Endodermal cell (in vitro differentiated cells): ENCODE results near the gene TEX9. TPM values are rescaled to one million over a fixed set of nuclear protein-coding genes. Genes with fewer than 3 reads are reported as not detected.

Source experiments
- DNase-seq: peaks from one replicate; pipeline ENCODE4 v3.0.0-alpha.2; 2017
- H3K27ac ChIP-seq: 2 replicates; pipeline ENCODE4 v1.5.1; 2013; ENCODE audit warnings: mild to moderate bottlenecking, low read depth, low read length, moderate library complexity
- H3K27me3 ChIP-seq: 2 replicates; pipeline ENCODE4 v1.6.1; 2013; ENCODE audit warnings: mild to moderate bottlenecking, low read length, moderate library complexity; ENCODE audit not compliant: insufficient read depth, control insufficient read depth, poor library complexity, severe bottlenecking
- H3K36me3 ChIP-seq: 2 replicates; pipeline ENCODE4 v1.7.0; 2013; ENCODE audit warnings: mild to moderate bottlenecking, low read length, moderate library complexity; ENCODE audit not compliant: control insufficient read depth, insufficient read depth
- H3K4me1 ChIP-seq: one replicate; pipeline ENCODE4 v1.7.0; 2013; ENCODE audit warnings: low read length; ENCODE audit not compliant: control insufficient read depth, insufficient read depth
- H3K4me3 ChIP-seq: 2 replicates; pipeline ENCODE4 v1.5.1; 2013; ENCODE audit warnings: mild to moderate bottlenecking, low read length, moderate library complexity
- H3K9ac ChIP-seq: 2 replicates; pipeline ENCODE4 v1.6.1; 2013; ENCODE audit warnings: mild to moderate bottlenecking, low read length, moderate library complexity; ENCODE audit not compliant: poor library complexity, severe bottlenecking; ENCODE audit errors: extremely low read depth
- H3K9me3 ChIP-seq: 2 replicates; pipeline ENCODE4 v1.6.1; 2013; ENCODE audit warnings: mild to moderate bottlenecking, low read length, moderate library complexity; ENCODE audit not compliant: control insufficient read depth
- H3K27ac Mint-ChIP-seq: 2 replicates; pipeline ENCODE4 v1.8.0; 2020; ENCODE audit warnings: mixed read lengths
- H3K27me3 Mint-ChIP-seq: 2 replicates; pipeline ENCODE4 v1.8.0; 2021; ENCODE audit warnings: mild to moderate bottlenecking, mixed read lengths; ENCODE audit not compliant: insufficient read depth
- H3K36me3 Mint-ChIP-seq: 2 replicates; pipeline ENCODE4 v1.8.0; 2020; ENCODE audit warnings: low read depth, mixed read lengths
- H3K4me1 Mint-ChIP-seq: 2 replicates; pipeline ENCODE4 v1.8.0; 2020; ENCODE audit warnings: mixed read lengths
- H3K4me3 Mint-ChIP-seq: 2 replicates; pipeline ENCODE4 v1.8.0; 2020; ENCODE audit warnings: mild to moderate bottlenecking, moderate library complexity, mixed read lengths
- H3K9me3 Mint-ChIP-seq: 2 replicates; pipeline ENCODE4 v1.8.0; 2020; ENCODE audit warnings: mild to moderate bottlenecking, mixed read lengths
- WGBS, 2 experiments: methylation state at CpG; one replicate each; pipeline versions ENCODE4 v1.1.5 to v1.1.7; 2013; ENCODE audit warnings: missing lambda C conversion rate in 2 of 2, mixed read lengths in 1 of 2; ENCODE audit not compliant: insufficient coverage in 1 of 2, insufficient read length in 1 of 2; 5-methylcytosine and 5-hydroxymethylcytosine counted together
- total RNA-seq, 2 donors: library from RNA; stranded (reverse); fragmentation: NEBNext Ultra II Directional in 1 of 2; extraction: Animal tissue kit (Norgen Biotek cat#: 25700) in 1 of 2; gene quantifications; 2 replicates in 1 of 2; 3 replicates in 1 of 2; pipeline ENCODE4 v1.2.1, GENCODE V29; 2021
- TF ChIP-seq, protein P1 (sequence below): fragments of 200-600 bp; sonication (generic); conservative IDR thresholded peaks from 2 replicates; pipeline ENCODE4 v1.5.0; 2021; ENCODE audit warnings: antibody characterized with exemption, mild to moderate bottlenecking

Gene TEX9
- total RNA-seq, 2 donors from 2014 or later = 8.7 to 10.2 TPM

DNA sequence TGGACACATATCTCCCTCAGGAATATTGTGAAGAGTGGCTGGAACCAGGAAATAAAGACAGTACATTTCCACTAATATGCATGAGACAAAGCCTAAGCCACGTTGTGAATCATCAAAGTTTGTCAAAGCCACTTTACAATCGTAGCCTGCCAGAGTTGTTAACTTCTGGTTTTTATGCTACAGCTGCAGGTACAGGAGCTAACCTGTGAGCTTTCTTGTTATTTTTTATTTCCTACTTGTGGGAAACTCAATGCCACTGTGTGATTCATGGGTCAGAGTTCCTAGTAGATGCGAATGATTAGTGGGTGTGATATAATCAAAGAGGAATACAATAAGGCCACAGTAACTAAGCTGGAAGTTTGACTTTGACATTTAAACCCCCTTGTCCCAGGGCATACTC lies 44.4 kb upstream of the TEX9 start:
- no peak for DNase-seq
- Mint-ChIP-seq H3K27me3 (peaks cover 7% of the 10 kb centered on the region), H3K36me3 (no peaks in the 10 kb centered on the region), H3K27ac (no peak overlapping the region), H3K4me1 (no peaks in the 10 kb centered on the region), H3K4me3 (no peak overlapping the region), H3K9me3 (peaks cover 17% of the 10 kb centered on the region)
- TF ChIP-seq, protein P1, sequence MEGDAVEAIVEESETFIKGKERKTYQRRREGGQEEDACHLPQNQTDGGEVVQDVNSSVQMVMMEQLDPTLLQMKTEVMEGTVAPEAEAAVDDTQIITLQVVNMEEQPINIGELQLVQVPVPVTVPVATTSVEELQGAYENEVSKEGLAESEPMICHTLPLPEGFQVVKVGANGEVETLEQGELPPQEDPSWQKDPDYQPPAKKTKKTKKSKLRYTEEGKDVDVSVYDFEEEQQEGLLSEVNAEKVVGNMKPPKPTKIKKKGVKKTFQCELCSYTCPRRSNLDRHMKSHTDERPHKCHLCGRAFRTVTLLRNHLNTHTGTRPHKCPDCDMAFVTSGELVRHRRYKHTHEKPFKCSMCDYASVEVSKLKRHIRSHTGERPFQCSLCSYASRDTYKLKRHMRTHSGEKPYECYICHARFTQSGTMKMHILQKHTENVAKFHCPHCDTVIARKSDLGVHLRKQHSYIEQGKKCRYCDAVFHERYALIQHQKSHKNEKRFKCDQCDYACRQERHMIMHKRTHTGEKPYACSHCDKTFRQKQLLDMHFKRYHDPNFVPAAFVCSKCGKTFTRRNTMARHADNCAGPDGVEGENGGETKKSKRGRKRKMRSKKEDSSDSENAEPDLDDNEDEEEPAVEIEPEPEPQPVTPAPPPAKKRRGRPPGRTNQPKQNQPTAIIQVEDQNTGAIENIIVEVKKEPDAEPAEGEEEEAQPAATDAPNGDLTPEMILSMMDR = no peak
- no peak overlapping the region for H3K27ac ChIP-seq
- H3K9me3 ChIP-seq = peaks cover 9% of the 10 kb centered on the region
- no peak overlapping the region for H3K9ac ChIP-seq
- H3K27me3 ChIP-seq = no peaks in the 10 kb centered on the region
- 88 to 95% methylated on average over 3 of the region's 3 CpGs for WGBS, 2 experiments
- no peaks in the 10 kb centered on the region for H3K36me3 ChIP-seq
- no peaks in the 10 kb centered on the region for H3K4me1 ChIP-seq
- no peak overlapping the region for H3K4me3 ChIP-seq

DNA sequence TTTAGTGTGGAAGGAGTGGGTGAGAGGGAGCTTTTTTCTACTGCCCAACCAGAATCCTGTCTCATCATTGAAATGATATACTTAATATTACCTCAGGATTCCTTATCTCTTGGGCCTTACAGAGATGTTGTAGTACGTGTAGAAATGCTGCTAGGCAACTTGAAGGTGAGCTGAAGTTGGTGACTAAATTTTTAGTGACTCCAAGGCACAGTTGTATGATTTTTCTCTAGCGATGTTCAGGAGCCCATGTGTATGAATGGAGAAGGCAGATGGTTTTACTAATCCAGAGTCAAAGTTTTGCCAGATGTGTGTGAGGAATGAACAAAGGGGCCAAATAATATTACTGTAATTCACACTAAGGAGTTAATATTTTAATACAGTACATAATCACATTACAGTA lies 42.8 kb upstream of the TEX9 start:
- Mint-ChIP-seq H3K9me3 (peaks cover 10% of the 10 kb centered on the region), H3K36me3 (no peaks in the 10 kb centered on the region), H3K27me3 (peaks cover 7% of the 10 kb centered on the region), H3K4me3 (no peak overlapping the region), H3K27ac (no peak overlapping the region), H3K4me1 (no peaks in the 10 kb centered on the region)
- Histone ChIP-seq H3K27me3 (no peaks in the 10 kb centered on the region), H3K9me3 (peaks cover 8% of the 10 kb centered on the region), H3K4me3 (no peak overlapping the region), H3K9ac (no peak overlapping the region), H3K27ac (no peak overlapping the region), H3K4me1 (no peaks in the 10 kb centered on the region), H3K36me3 (no peaks in the 10 kb centered on the region)
- TF ChIP-seq, protein P1 = no peak
- DNase-seq = no peak
- WGBS, 2 experiments = 88 to 100% methylated on average over 2 of the region's 2 CpGs

DNA sequence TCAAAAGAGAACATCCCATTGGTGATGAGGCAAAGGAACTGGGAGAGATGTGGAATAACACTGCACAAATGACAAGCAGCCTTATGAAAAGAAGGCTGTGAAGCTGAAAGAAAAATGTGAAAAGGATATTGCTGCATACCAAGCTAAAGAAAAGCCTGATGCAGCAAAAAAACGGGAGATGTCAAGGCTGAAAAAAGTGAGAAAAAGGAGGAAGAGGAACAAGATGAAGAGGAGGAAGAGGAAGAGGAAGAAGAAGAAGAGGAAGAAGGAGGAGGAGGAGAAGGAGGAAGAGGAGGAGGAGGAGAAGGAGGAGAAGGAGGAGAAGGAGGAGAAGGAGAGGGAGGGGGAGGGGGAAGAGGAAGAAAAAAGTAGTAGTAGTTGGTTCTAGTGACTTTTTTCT lies 41.8 kb upstream of the TEX9 start:
- H3K27me3 Mint-ChIP-seq = peaks cover 7% of the 10 kb centered on the region
- no peak for DNase-seq
- Histone ChIP-seq H3K9ac (no peak overlapping the region), H3K27ac (no peak overlapping the region), H3K4me3 (no peak overlapping the region), H3K9me3 (no peaks in the 10 kb centered on the region), H3K27me3 (no peaks in the 10 kb centered on the region), H3K36me3 (no peaks in the 10 kb centered on the region), H3K4me1 (no peaks in the 10 kb centered on the region)
- H3K9me3 Mint-ChIP-seq = no peaks in the 10 kb centered on the region
- no peaks in the 10 kb centered on the region for H3K36me3 Mint-ChIP-seq
- H3K4me3 Mint-ChIP-seq = no peak overlapping the region
- TF ChIP-seq, protein P1 = no peak
- no peak overlapping the region for H3K27ac Mint-ChIP-seq
- WGBS, 2 experiments = 79 to 88% methylated on average over 1 of the region's 1 CpG
- no peaks in the 10 kb centered on the region for H3K4me1 Mint-ChIP-seq
